H1 (cell line): ENCODE data around the gene DMAC2. TPM values are rescaled to one million over a fixed set of nuclear protein-coding genes. Genes with fewer than 3 reads are reported as not detected.

ENCODE experiments used
- CTCF ChIA-PET: fragments of 300-600 bp; sonication (Branson Sonifier 250); formaldehyde crosslinking; loops from one replicate; lab custom pipeline; 2021; ENCODE audit not compliant: partially characterized antibody; lab: Charles Lee
- POLR2A ChIA-PET: fragments of 300-600 bp; sonication (Branson Sonifier 250); formaldehyde crosslinking; loops from one replicate; lab custom pipeline; 2021; ENCODE audit warnings: inconsistent platforms; ENCODE audit not compliant: partially characterized antibody; lab: Charles Lee
- DNase-seq, 2 experiments: peaks; one replicate each; pipeline versions ENCODE4 v3.0.0 to v3.0.0-alpha.2; 2010 to 2022; ENCODE audit warnings: low spot score in 2 of 2, low read depth in 1 of 2, mixed read lengths in 1 of 2
- FAIRE-seq: peaks from 2 replicates; lab custom pipeline; 2011; peaks lifted over from hg19 to GRCh38; lab: Jason Lieb, UNC
- H2AFZ ChIP-seq: 2 replicates; pipeline ENCODE4 v1.8.1; 2012; ENCODE audit warnings: low read length, inconsistent platforms
- H2AK5ac ChIP-seq: 2 replicates; pipeline ENCODE4 v1.6.1; 2013; ENCODE audit warnings: low read depth, low read length
- H2BK120ac ChIP-seq: replicated peaks from 2 replicates; pipeline ENCODE3; 2013; ENCODE audit warnings: low read depth, low read length, inconsistent platforms
- H2BK12ac ChIP-seq: 2 replicates; pipeline ENCODE4 v1.6.1; 2013; ENCODE audit warnings: low read depth, low read length
- H2BK15ac ChIP-seq: 2 replicates; pipeline ENCODE4 v1.6.1; 2013; ENCODE audit warnings: low read length
- H2BK20ac ChIP-seq: 2 replicates; pipeline ENCODE4 v1.6.1; 2013; ENCODE audit warnings: low read length
- H2BK5ac ChIP-seq: 2 replicates; pipeline ENCODE4 v1.6.1; 2013; ENCODE audit warnings: low read depth, low read length
- H3K14ac ChIP-seq: 2 replicates; pipeline ENCODE4 v1.6.1; 2013; ENCODE audit warnings: inconsistent platforms; ENCODE audit not compliant: insufficient read length
- H3K18ac ChIP-seq: 2 replicates; pipeline ENCODE4 v1.6.1; 2013; ENCODE audit warnings: low read length; ENCODE audit errors: extremely low read depth
- H3K23ac ChIP-seq: 2 replicates; pipeline ENCODE4 v1.6.1; 2013; ENCODE audit warnings: inconsistent platforms; ENCODE audit not compliant: insufficient read length
- H3K23me2 ChIP-seq: 2 replicates; pipeline ENCODE4 v1.6.1; 2013; ENCODE audit warnings: low read depth, low read length
- H3K27ac ChIP-seq: 2 replicates; pipeline ENCODE4 v1.6.1; 2011; ENCODE audit warnings: low read depth, low read length, inconsistent platforms
- H3K27me3 ChIP-seq, 4 experiments: replicated peaks in 1 of 4; 1 replicate in 1 of 4; 2 replicates in 3 of 4; pipeline versions ENCODE4 v1.6.1 to v1.8.1; 2011 to 2013; ENCODE audit warnings: low read length in 3 of 4, mild to moderate bottlenecking in 3 of 4, inconsistent platforms in 2 of 4, mixed read lengths in 2 of 4, moderate library complexity in 1 of 4; ENCODE audit not compliant: control insufficient read depth in 3 of 4, insufficient read depth in 3 of 4; ENCODE audit errors: extremely low read depth in 1 of 4
- H3K36me3 ChIP-seq, 4 experiments: 2 replicates each; pipeline versions ENCODE4 v1.6.1 to v1.8.1; 2011 to 2013; ENCODE audit warnings: mild to moderate bottlenecking in 4 of 4, low read length in 3 of 4, moderate library complexity in 2 of 4, control low read depth in 1 of 4, inconsistent platforms in 1 of 4; ENCODE audit not compliant: insufficient read depth in 4 of 4, control insufficient read depth in 2 of 4
- H3K4ac ChIP-seq: replicated peaks from 2 replicates; pipeline ENCODE3; 2013; ENCODE audit warnings: low read length, low read depth, mixed read lengths, inconsistent platforms; ENCODE audit not compliant: insufficient read length
- H3K4me1 ChIP-seq, 4 experiments: replicated peaks in 1 of 4; 1 replicate in 1 of 4; 2 replicates in 3 of 4; pipeline versions ENCODE4 v1.6.1 to v1.8.1; 2011 to 2013; ENCODE audit warnings: low read length in 3 of 4, inconsistent platforms in 2 of 4, mixed read lengths in 1 of 4; ENCODE audit not compliant: insufficient read depth in 4 of 4, control insufficient read depth in 3 of 4
- H3K4me2 ChIP-seq, 2 experiments: 2 replicates each; pipeline versions ENCODE4 v1.6.1 to v1.8.1; 2011 to 2013; ENCODE audit warnings: low read depth in 2 of 2, low read length in 2 of 2, control low read depth in 1 of 2, inconsistent platforms in 1 of 2, mild to moderate bottlenecking in 1 of 2; ENCODE audit not compliant: insufficient read depth in 1 of 2
- H3K4me3 ChIP-seq, 4 experiments: fragments of 200-600, 300-600 bp in 1 of 4; sonication (generic), shearing (Covaris generic), sonication (Bioruptor Twin) in 1 of 4; 2 replicates each; pipeline versions ENCODE4 v1.5.1 to v1.8.1; 2011 to 2016; ENCODE audit warnings: low read length in 4 of 4, low read depth in 3 of 4, control low read depth in 2 of 4, inconsistent platforms in 2 of 4, mild to moderate bottlenecking in 2 of 4, mixed read lengths in 1 of 4, moderate library complexity in 1 of 4; ENCODE audit not compliant: insufficient read depth in 2 of 4; ENCODE audit errors: extremely low read depth in 1 of 4
- H3K56ac ChIP-seq: replicated peaks from 2 replicates; pipeline ENCODE3; 2013; ENCODE audit warnings: low read depth, mild to moderate bottlenecking, mixed read lengths, low read length, inconsistent platforms; ENCODE audit not compliant: insufficient read length
- H3K79me1 ChIP-seq: 2 replicates; pipeline ENCODE4 v1.6.1; 2013; ENCODE audit warnings: low read depth, low read length, control low read depth
- H3K79me2 ChIP-seq, 2 experiments: 2 replicates each; pipeline versions ENCODE4 v1.6.1 to v1.8.1; 2012 to 2013; ENCODE audit warnings: low read length in 2 of 2, mild to moderate bottlenecking in 2 of 2, inconsistent platforms in 1 of 2; ENCODE audit not compliant: insufficient read depth in 2 of 2, control insufficient read depth in 1 of 2
- H3K9ac ChIP-seq, 4 experiments: replicated peaks in 1 of 4; 1 replicate in 1 of 4; 2 replicates in 3 of 4; pipeline versions ENCODE4 v1.6.1 to v1.8.1; 2011 to 2013; ENCODE audit warnings: low read depth in 3 of 4, low read length in 3 of 4, control low read depth in 2 of 4, mild to moderate bottlenecking in 2 of 4, moderate library complexity in 2 of 4, inconsistent platforms in 1 of 4; ENCODE audit errors: extremely low read depth in 1 of 4
- H3K9me3 ChIP-seq, 2 experiments: 2 replicates each; pipeline versions ENCODE4 v1.6.1 to v1.8.1; 2012 to 2013; ENCODE audit warnings: mild to moderate bottlenecking in 2 of 2, moderate library complexity in 2 of 2, control low read depth in 1 of 2, inconsistent platforms in 1 of 2, low read depth in 1 of 2, low read length in 1 of 2, mixed read lengths in 1 of 2; ENCODE audit not compliant: insufficient read depth in 2 of 2
- H4K20me1 ChIP-seq, 2 experiments: replicated peaks in 1 of 2; 2 replicates each; pipeline versions ENCODE3 to v1.8.1; 2011 to 2013; ENCODE audit warnings: inconsistent platforms in 2 of 2, low read length in 2 of 2, mild to moderate bottlenecking in 1 of 2; ENCODE audit not compliant: insufficient read depth in 2 of 2, control insufficient read depth in 1 of 2
- H4K5ac ChIP-seq: 2 replicates; pipeline ENCODE4 v1.6.1; 2013; ENCODE audit warnings: low read length, low read depth, mixed read lengths, inconsistent platforms; ENCODE audit not compliant: insufficient read length
- H4K8ac ChIP-seq: 2 replicates; pipeline ENCODE4 v1.8.0; 2013; ENCODE audit warnings: mild to moderate bottlenecking, moderate library complexity, low read length, inconsistent platforms; ENCODE audit not compliant: insufficient read depth; ENCODE audit errors: extremely low read depth
- H4K91ac ChIP-seq: replicated peaks from 2 replicates; pipeline ENCODE3; 2013; ENCODE audit warnings: low read length, mixed read lengths, inconsistent platforms; ENCODE audit not compliant: insufficient read length
- FOSL1 ChIP-seq: IDR thresholded peaks from 2 replicates; pipeline ENCODE4 v1.6.1; 2011; ENCODE audit warnings: mild to moderate bottlenecking, low read depth, low read length, moderate library complexity; ENCODE audit not compliant: insufficient read depth
- HDAC6 ChIP-seq: IDR thresholded peaks from one replicate; pipeline ENCODE4 v1.7.1; 2012; ENCODE audit warnings: low read depth, mild to moderate bottlenecking, inconsistent platforms, low read length, moderate library complexity
- SP1 ChIP-seq: IDR thresholded peaks from 2 replicates; pipeline ENCODE4 v1.6.1; 2011; ENCODE audit warnings: low read depth, low read length
- WGBS, 2 experiments: shearing (Covaris generic) in 1 of 2; methylation state at CpG; one replicate each; pipeline versions ENCODE4 v1.1.6 to v1.1.7; 2013 to 2015; ENCODE audit warnings: low lambda C conversion rate in 2 of 2, mixed read lengths in 2 of 2, inconsistent platforms in 1 of 2, low coverage in 1 of 2, missing lambda C conversion rate in 1 of 2; ENCODE audit not compliant: insufficient replicate concordance in 2 of 2, insufficient coverage in 1 of 2, insufficient read length in 1 of 2; ENCODE audit errors: extremely low coverage in 1 of 2, missing lambda C conversion rate in 1 of 2; 5-methylcytosine and 5-hydroxymethylcytosine counted together
- polyA plus RNA-seq, 7 experiments: library from polyadenylated mRNA; depleted of rRNA in 3 of 7; stranded (reverse) in 5 of 7; unstranded in 2 of 7; fragments of >200 nt in 5 of 7; fragments of 200-250 nt in 2 of 7; gene quantifications; 1 replicate in 5 of 7; 2 replicates in 1 of 7; 4 replicates in 1 of 7; pipeline versions ENCODE4 v1.2.1 to v1.2.3, GENCODE V29; 2011 to 2013; ENCODE audit warnings: missing spikeins in 2 of 7, mixed read lengths in 2 of 7
- total RNA-seq: library from RNA; stranded (reverse); fragmentation: NEBNext Ultra II Directional; extraction: Animal tissue kit (Norgen Biotek cat#: 25700); gene quantifications from 2 replicates; pipeline ENCODE4 v1.2.1, GENCODE V29; 2021
- TF ChIP-seq, protein P1 (sequence below): IDR thresholded peaks from 2 replicates; pipeline ENCODE4 v1.6.1; 2011; ENCODE audit warnings: low read depth, mild to moderate bottlenecking, low read length; ENCODE audit not compliant: insufficient read depth

DMAC2 gene
- total and polyA plus RNA-seq, 2 of the 8 experiments (the other 6 are each of a cell fraction or from before 2014, with no cell fraction given) = 86.8 to 170 TPM

DNA sequence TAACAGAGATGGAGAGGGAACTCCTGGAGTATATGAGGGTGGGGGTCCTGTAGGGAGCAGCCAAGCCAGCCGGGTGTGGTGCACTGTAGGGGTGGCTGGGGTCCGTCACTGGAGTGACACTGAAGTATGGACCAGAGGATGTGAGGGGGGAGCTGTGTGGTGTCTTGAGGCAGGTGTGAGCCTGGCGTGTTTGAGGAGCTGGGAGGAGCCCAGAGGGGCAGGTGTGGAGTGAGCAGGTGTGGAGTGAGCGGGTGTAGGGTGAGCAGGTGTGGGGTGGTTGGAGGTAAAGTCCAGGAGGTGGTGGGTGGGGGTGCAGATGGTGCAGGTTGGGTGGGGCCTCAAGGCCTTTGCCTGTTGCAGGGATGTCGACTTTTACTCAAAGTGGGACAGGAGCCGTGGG, 18.4 kb downstream of the DMAC2 start:
- peaks cover 0 to under 1% (median 0%) of the 10 kb centered on the region in 4 experiments; a peak in 1 of 7 replicates for H3K4me1 ChIP-seq
- H3K4me3 ChIP-seq = no peak overlapping the region
- peaks cover 0 to 12% (median 2%) of the 10 kb centered on the region in 4 experiments; a peak in 6 of 8 replicates for H3K36me3 ChIP-seq
- POLR2A ChIA-PET = interaction anchor here (0.7 to 1.4 kb wide), 2 partner anchors 12 to 14 kb away, joined by 3 read pairs; no protein-coding TSS in a partner anchor
- no peak overlapping the region for H2AK5ac ChIP-seq
- no peak overlapping the region for H3K14ac ChIP-seq
- H2BK15ac ChIP-seq = no peak overlapping the region
- no peak overlapping the region for H2AFZ ChIP-seq
- H3K27me3 ChIP-seq = no peaks in the 10 kb centered on the region
- no peak overlapping the region for H2BK12ac ChIP-seq
- WGBS, 2 experiments = 96% methylated on average over 6 of the region's 6 CpGs; no CpG with 5 or more reads in 1 of the 2 experiments
- no peak overlapping the region for H2BK20ac ChIP-seq
- H4K5ac ChIP-seq = no peak overlapping the region
- H3K27ac ChIP-seq = no peak overlapping the region
- H3K56ac ChIP-seq = no peak overlapping the region
- no peak overlapping the region for H2BK120ac ChIP-seq
- no peak overlapping the region for H4K91ac ChIP-seq
- no peaks in the 10 kb centered on the region for H4K20me1 ChIP-seq
- no peak overlapping the region for H3K23ac ChIP-seq
- H3K23me2 ChIP-seq = no peaks in the 10 kb centered on the region
- H3K79me2 ChIP-seq = no peaks in the 10 kb centered on the region
- DNase-seq = no peak
- no peak overlapping the region for H3K4me2 ChIP-seq
- no peaks in the 10 kb centered on the region for H3K9me3 ChIP-seq
- no peak for FAIRE-seq
- H3K79me1 ChIP-seq = no peaks in the 10 kb centered on the region
- no peak overlapping the region for H3K4ac ChIP-seq
- H2BK5ac ChIP-seq = no peak overlapping the region
- H4K8ac ChIP-seq = no peak overlapping the region
- CTCF ChIA-PET = interaction anchor here (0.8 to 1.1 kb wide), 3 partner anchors 13 to 142 kb away, joined by 3 to 10 read pairs (median 4); no protein-coding TSS in a partner anchor
- H3K18ac ChIP-seq = no peak overlapping the region
- no peak overlapping the region for H3K9ac ChIP-seq
- TF ChIP-seq FOSL1 (no peak), HDAC6 (no peak), SP1 (no peak)
- TF ChIP-seq, protein P1, sequence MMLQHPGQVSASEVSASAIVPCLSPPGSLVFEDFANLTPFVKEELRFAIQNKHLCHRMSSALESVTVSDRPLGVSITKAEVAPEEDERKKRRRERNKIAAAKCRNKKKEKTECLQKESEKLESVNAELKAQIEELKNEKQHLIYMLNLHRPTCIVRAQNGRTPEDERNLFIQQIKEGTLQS = no peak
